ENCODE measurements around the gene NEDD4.
"Not testable (repeated sequence)": the region's sequence is repeated elsewhere in the genome, so short reads cannot be mapped to it uniquely, and the experiment has no call there.

Gene NEDD4

DNA sequence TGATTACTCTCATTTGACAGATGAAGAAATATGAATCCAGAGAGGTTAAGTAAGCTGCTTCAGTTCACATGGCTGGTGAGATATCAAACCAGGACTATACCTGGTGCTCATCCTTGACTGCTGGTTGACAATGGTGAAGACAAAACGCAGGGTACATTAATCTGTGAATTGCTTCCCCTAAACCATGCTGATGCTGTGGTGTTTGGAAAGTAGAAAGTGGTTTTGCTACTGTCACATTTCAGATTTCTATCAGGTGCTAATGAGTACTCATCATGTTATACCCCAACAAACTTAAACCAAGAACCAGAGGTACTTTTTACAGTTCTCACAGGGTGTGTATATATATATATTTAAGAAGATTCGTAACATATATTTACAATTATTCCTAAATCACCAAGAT is 165.5 kb downstream of the NEDD4 start:
- TF ChIP-seq, protein P1, sequence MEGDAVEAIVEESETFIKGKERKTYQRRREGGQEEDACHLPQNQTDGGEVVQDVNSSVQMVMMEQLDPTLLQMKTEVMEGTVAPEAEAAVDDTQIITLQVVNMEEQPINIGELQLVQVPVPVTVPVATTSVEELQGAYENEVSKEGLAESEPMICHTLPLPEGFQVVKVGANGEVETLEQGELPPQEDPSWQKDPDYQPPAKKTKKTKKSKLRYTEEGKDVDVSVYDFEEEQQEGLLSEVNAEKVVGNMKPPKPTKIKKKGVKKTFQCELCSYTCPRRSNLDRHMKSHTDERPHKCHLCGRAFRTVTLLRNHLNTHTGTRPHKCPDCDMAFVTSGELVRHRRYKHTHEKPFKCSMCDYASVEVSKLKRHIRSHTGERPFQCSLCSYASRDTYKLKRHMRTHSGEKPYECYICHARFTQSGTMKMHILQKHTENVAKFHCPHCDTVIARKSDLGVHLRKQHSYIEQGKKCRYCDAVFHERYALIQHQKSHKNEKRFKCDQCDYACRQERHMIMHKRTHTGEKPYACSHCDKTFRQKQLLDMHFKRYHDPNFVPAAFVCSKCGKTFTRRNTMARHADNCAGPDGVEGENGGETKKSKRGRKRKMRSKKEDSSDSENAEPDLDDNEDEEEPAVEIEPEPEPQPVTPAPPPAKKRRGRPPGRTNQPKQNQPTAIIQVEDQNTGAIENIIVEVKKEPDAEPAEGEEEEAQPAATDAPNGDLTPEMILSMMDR (IDR thresholded peaks at IDR 0.05; ENCODE audit: low read length, missing control alignments), result no peak

DNA sequence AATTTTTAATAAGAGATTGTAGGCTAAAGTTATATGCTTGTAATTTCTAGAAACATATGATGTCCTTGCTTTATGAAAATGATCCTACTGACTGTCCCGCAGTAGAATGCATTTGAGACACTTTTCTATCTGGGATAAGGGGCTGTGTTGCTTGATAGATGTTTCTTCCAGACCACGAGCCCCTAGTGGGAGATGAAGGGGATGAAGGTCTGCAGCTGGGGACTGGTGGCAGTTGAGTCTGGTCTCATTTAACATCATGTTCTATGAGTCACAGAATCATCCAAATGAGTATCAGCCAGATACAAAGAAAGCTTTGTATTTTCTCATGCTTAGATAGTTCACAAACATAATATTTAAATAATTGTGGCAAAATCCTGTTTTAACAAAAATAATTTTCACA is 166.2 kb downstream of the NEDD4 start:
- no peak for DNase-seq (ENCODE audit: low read depth)
- TF ChIP-seq, protein P1 (IDR thresholded peaks at IDR 0.05; ENCODE audit: low read length, missing control alignments), result no peak
- H3K4me3 ChIP-seq (replicated peaks; ENCODE audit: low read depth, low read length), result no peak overlapping the region

More for the DNA sequence above, 165.5 kb downstream of the NEDD4 start:
- no peak for DNase-seq (ENCODE audit: low read depth)
- no peak overlapping the region for H3K4me3 ChIP-seq (replicated peaks; ENCODE audit: low read depth, low read length)

DNA sequence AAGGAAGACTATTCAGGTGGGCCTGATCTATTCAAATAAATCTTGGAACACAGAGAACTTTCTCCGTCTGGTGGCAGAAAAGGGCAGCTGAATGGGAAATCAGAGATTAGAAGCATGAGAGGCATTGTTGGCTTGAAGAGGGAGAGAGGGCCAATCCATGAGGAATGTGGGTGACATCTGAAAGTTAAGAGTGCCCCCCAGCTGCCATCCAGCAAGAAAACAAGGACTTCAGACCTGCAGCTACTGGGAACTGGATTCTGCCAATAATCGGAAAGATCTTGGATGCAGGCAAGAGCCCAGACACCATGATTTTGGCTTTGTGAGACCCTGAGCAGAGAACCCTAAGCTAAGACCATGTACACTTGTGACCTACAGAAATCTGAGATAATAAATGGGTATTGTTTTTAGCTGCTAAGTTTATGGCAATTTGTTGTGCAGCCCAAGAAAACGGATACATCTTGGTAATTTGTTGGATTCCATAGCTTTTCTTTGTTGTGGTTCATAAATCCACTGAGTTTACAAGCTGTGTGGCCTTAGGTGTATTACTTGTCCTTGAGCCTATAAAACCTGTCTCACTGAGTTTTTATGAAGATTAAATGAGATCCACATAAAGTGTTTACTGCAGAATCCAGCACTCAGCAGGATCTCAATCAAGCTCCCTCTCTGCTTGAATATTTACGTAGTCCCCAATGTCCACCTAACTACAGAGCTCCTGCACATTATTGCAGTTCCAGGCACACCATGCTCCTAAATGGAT is 168.4 kb downstream of the NEDD4 start:
- H3K4me3 ChIP-seq (replicated peaks; ENCODE audit: low read depth, low read length), result no peak overlapping the region
- DNase-seq (ENCODE audit: low read depth), result no peak
- TF ChIP-seq, protein P1 (IDR thresholded peaks at IDR 0.05; ENCODE audit: low read length, missing control alignments), result no peak

DNA sequence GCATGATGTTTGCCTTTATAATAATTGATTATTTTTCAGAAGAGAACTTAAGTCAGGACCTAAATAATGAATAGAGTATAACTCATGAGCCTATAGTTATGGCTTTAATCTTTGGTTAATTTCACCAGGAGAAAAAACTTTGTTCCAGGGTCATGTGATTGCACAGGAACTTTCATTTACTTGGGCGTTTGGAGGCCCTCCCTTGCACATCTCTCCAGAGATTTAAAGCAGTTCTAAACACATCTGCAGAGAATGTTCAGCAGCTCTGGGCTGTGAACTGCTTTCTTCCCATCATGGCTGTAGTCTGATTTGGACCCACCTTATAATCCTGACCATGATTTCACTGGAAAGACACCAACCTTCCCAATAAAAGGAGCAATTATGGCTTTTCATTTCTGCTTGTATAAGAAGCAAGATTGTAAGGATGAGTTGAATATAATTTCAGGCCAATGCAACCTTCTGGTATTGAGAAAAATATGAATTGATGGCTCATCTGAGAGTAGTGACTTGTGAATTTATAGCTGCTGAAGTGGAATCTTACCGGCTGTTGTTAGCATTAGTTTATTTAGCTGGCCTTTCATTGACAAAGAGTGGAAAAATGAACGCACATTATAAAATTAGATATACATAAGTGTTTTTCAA is 169.6 kb downstream of the NEDD4 start:
- TF ChIP-seq, protein P1 (IDR thresholded peaks at IDR 0.05; ENCODE audit: low read length, missing control alignments), result no peak
- no peak overlapping the region for H3K4me3 ChIP-seq (replicated peaks; ENCODE audit: low read depth, low read length)
- DNase-seq (ENCODE audit: low read depth), result peak; percentile 33

DNA sequence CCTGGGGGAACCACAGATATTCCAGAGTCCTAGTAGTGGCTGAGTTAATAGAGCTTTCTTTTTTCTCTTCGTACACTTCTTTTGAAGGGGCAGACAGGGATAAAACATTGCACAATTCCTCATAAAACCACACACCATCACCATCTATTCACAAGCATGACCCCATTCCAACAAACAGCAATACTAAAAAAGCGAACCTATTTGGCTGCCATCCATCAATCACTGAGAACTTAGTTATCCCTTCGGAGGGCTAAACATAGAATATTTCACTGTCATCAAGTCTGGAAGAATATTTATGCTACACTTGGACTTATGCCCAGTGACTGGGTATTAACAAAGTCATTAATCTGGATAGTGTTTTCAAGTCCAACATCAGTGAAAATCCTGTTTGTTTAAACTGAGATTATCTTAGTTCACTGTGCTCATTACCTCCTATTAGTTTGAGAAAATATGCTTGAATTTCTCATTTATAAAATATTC is 170.2 kb downstream of the NEDD4 start:
- peak; percentile 81 for DNase-seq (ENCODE audit: low read depth)
- TF ChIP-seq, protein P1 (IDR thresholded peaks at IDR 0.05; ENCODE audit: low read length, missing control alignments), result no peak
- H3K4me3 ChIP-seq (replicated peaks; ENCODE audit: low read depth, low read length), result no peak overlapping the region

DNA sequence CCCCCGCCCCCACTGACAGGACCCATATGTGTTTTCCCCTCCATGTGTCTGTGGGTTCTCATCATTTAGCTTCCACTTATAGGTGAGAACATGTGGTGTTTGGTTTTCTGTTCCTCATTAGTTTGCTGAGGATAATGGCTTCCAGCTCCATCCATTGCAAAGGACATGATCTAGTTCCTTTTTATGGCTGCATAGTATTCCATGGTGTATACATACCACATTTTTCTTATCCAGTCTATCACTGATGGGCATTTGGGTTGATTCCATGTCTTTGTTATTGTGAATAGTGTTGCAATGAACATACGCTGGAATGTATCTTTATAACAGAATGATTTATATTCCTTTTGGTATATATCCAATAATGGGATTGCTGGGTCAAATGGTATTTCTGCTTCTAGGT is 171.7 kb downstream of the NEDD4 start:
- not testable (repeated sequence) for DNase-seq (ENCODE audit: low read depth)

DNA sequence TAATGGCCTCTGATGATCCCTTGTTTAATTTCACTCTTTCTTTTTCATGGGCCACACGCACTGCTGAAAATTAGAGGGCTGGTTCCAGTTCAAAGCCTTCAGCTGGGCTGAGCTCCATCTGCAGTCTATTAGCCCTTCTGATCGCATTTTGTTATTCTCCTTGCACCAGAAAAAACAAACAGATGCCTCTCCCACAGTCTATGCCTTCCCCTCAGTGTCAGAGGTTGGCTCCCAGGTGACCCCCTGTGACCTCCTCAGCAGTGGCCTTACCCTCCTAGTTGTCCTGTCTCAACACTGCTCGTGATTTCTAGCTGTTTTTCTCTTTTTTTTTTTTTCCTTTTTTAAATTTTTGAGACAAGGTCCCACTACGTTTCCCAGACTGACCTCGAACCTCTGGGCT is 173.4 kb downstream of the NEDD4 start:
- no peak overlapping the region for H3K4me3 ChIP-seq (replicated peaks; ENCODE audit: low read depth, low read length)
- no peak for DNase-seq (ENCODE audit: low read depth)
- TF ChIP-seq, protein P1 (IDR thresholded peaks at IDR 0.05; ENCODE audit: low read length, missing control alignments), result no peak

More for the DNA sequence above, 171.7 kb downstream of the NEDD4 start:
- not testable (repeated sequence) for H3K4me3 ChIP-seq (replicated peaks; ENCODE audit: low read depth, low read length)
